ENCODE data around the gene LRRC8C.

LRRC8C gene

GRCh38 chr1:89657886-89658285 lies 25.0 kb downstream of the LRRC8C start:
- TF ChIP-seq CTCF (IDR thresholded peaks at IDR 0.05; ENCODE audit: extremely low read depth, insufficient read depth, missing control alignments), result no peak
- DNase-seq (ENCODE audit: low spot score), result peak; percentile 23
- in situ Hi-C loops (cut with MboI; ENCODE audit: low pct_unique_long_range_greater_than_20kb, low sequenced_read_pairs, unreplicated experiment), result no loop called here

GRCh38 chr1:89659322-89660081 lies 26.6 kb downstream of the LRRC8C start:
- in situ Hi-C loops (cut with MboI; ENCODE audit: low pct_unique_long_range_greater_than_20kb, low sequenced_read_pairs, unreplicated experiment), result no loop called here
- no peak for DNase-seq (ENCODE audit: low spot score)
- no peak for TF ChIP-seq CTCF (IDR thresholded peaks at IDR 0.05; ENCODE audit: extremely low read depth, insufficient read depth, missing control alignments)

- in situ Hi-C loops (cut with MboI; ENCODE audit: low pct_unique_long_range_greater_than_20kb, low sequenced_read_pairs, unreplicated experiment), result no loop called here
- no peak for DNase-seq (ENCODE audit: low spot score)
These were observed 27.5 kb downstream of the LRRC8C start for GRCh38 chr1:89660224-89661061.

GRCh38 chr1:89665941-89666340 lies 33.0 kb downstream of the LRRC8C start:
- no peak for TF ChIP-seq CTCF (IDR thresholded peaks at IDR 0.05; ENCODE audit: extremely low read depth, insufficient read depth, missing control alignments)
- in situ Hi-C loops (cut with MboI; ENCODE audit: low pct_unique_long_range_greater_than_20kb, low sequenced_read_pairs, unreplicated experiment), result no loop called here

More at GRCh38 chr1:89660224-89661061, 27.5 kb downstream of the LRRC8C start:
- no peak for TF ChIP-seq CTCF (IDR thresholded peaks at IDR 0.05; ENCODE audit: extremely low read depth, insufficient read depth, missing control alignments)

GRCh38 chr1:89666640-89667039 lies 33.7 kb downstream of the LRRC8C start:
- no peak for TF ChIP-seq CTCF (IDR thresholded peaks at IDR 0.05; ENCODE audit: extremely low read depth, insufficient read depth, missing control alignments)
- in situ Hi-C loops (cut with MboI; ENCODE audit: low pct_unique_long_range_greater_than_20kb, low sequenced_read_pairs, unreplicated experiment), result no loop called here
- no peak for DNase-seq (ENCODE audit: low spot score)

More at GRCh38 chr1:89665941-89666340, 33.0 kb downstream of the LRRC8C start:
- no peak for DNase-seq (ENCODE audit: low spot score)

- in situ Hi-C loops (cut with MboI; ENCODE audit: low pct_unique_long_range_greater_than_20kb, low sequenced_read_pairs, unreplicated experiment), result no loop called here
These were observed 34.8 kb downstream of the LRRC8C start for GRCh38 chr1:89667691-89668090.

More at GRCh38 chr1:89667691-89668090, 34.8 kb downstream of the LRRC8C start:
- DNase-seq (ENCODE audit: low spot score), result no peak
- TF ChIP-seq CTCF (IDR thresholded peaks at IDR 0.05; ENCODE audit: extremely low read depth, insufficient read depth, missing control alignments), result no peak
